ENCODE results near the gene B3GALT6. TPM values are rescaled to one million over a fixed set of nuclear protein-coding genes. Genes with fewer than 3 reads are reported as not detected.

B3GALT6 gene
- total RNA-seq (2021) (18.8 to 21.4 TPM (median 20.0 TPM) in 3 replicates), Bru-seq, nascent RNA (percentile 85 among the genes with signal in this experiment)
- long read RNA-seq, experiment 1, transcript B3GALT6-201 (1 exons, 2,783 nt): major isoform, 73 of 133 reads
- long read RNA-seq, experiment 1, transcript B3GALT6-202 (1 exons, 2,816 nt): minor isoform, 60 of 133 reads
- long read RNA-seq, experiment 1, partial matches to known transcripts: 0 of 133 reads
- long read RNA-seq, experiment 1, other reads (novel, unspliced or antisense): 0 of 133 reads
- long read RNA-seq, experiment 2, transcript B3GALT6-201 (1 exons, 2,783 nt): major isoform, 32 of 33 reads
- long read RNA-seq, experiment 2, partial matches to known transcripts: 0 of 33 reads
- long read RNA-seq, experiment 2, other reads (novel, unspliced or antisense): 0 of 33 reads
- long read RNA-seq, experiment 3, partial matches to known transcripts: 0 of 1 reads
- long read RNA-seq, experiment 3, other reads (novel, unspliced or antisense): 0 of 1 reads

- peaks cover 10% of the 10 kb centered on the region for H3K36me3 Mint-ChIP-seq
- CTCF ChIA-PET: interaction anchor here (2.0 to 2.3 kb wide), 2 partner anchors 59 to 110 kb away, joined by 9 to 19 read pairs; no protein-coding TSS in a partner anchor
- H3K4me1 Mint-ChIP-seq: peaks cover 10% of the 10 kb centered on the region
- H3K27ac Mint-ChIP-seq: peak within 1 kb of the TSS; percentile 81
- ATAC-seq (no peak), DNase-seq (ENCODE audit: low spot score) (no peak)
- peak within 1 kb of the TSS; percentile 90 for H3K4me3 Mint-ChIP-seq
- no peaks in the 10 kb centered on the region for H3K27me3 Mint-ChIP-seq (ENCODE audit: low read depth)
- POLR2A ChIA-PET: no interaction called here
- peaks cover 3% of the 10 kb centered on the region; the same call in 1 of the 2 replicates for H3K9me3 Mint-ChIP-seq
- TF ChIP-seq E2F4 (CRISPR knock-in tag; IDR thresholded peaks at IDR 0.05; ENCODE audit: borderline replicate concordance, low read depth) (peak; percentile 76; the same call in 1 of the 2 replicates), MAX (CRISPR knock-in tag; IDR thresholded peaks at IDR 0.05) (peak; percentile 77; the same call in 1 of the 2 replicates), CREM (CRISPR knock-in tag; IDR thresholded peaks at IDR 0.05) (peak; percentile 83; the same call in 1 of the 2 replicates), FOXK1 (CRISPR knock-in tag; IDR thresholded peaks at IDR 0.05) (peak; percentile 77; the same call in 1 of the 2 replicates), NFE2L1 (CRISPR knock-in tag; IDR thresholded peaks at IDR 0.05) (peak; percentile 87), FOXP1 (CRISPR knock-in tag; IDR thresholded peaks at IDR 0.05; ENCODE audit: borderline replicate concordance) (peak; percentile 98), TCF7 (CRISPR knock-in tag; IDR thresholded peaks at IDR 0.05; ENCODE audit: low read depth) (peak; percentile 98), SOX15 (CRISPR knock-in tag; IDR thresholded peaks at IDR 0.05) (no peak), IRF2 (CRISPR knock-in tag; IDR thresholded peaks at IDR 0.05; ENCODE audit: borderline replicate concordance, low read depth) (peak; percentile 91), PRDM15 (CRISPR knock-in tag; IDR thresholded peaks at IDR 0.05) (peak; percentile 62), FOXP4 (CRISPR knock-in tag; IDR thresholded peaks at IDR 0.05) (peak; percentile 95), MYBL2 (CRISPR knock-in tag; IDR thresholded peaks at IDR 0.05) (peak; percentile 81; the same call in 1 of the 2 replicates), ZNF219 (CRISPR knock-in tag; IDR thresholded peaks at IDR 0.05; ENCODE audit: borderline replicate concordance) (peak; percentile 93), ESRRA (CRISPR knock-in tag; IDR thresholded peaks at IDR 0.05; ENCODE audit: borderline replicate concordance) (no peak), NFYB (CRISPR knock-in tag; conservative IDR thresholded peaks at IDR 0.05; ENCODE audit: low read depth) (peak; percentile 56), E2F1 (CRISPR knock-in tag; IDR thresholded peaks at IDR 0.05) (peak; percentile 68; the same call in 1 of the 2 replicates), TP53 (CRISPR knock-in tag; IDR thresholded peaks at IDR 0.05) (peak; percentile 95; the same call in 1 of the 2 replicates), SMAD3 (CRISPR knock-in tag; IDR thresholded peaks at IDR 0.05; ENCODE audit: borderline replicate concordance) (no peak), OVOL2 (CRISPR knock-in tag; IDR thresholded peaks at IDR 0.05; ENCODE audit: borderline replicate concordance) (no peak), ATF1 (CRISPR knock-in tag; IDR thresholded peaks at IDR 0.05) (no peak), USF1 (CRISPR knock-in tag; IDR thresholded peaks at IDR 0.05) (0 out of 2 replicates have a peak, but pooled peaks have one; percentile 42), SP1 (CRISPR knock-in tag; conservative IDR thresholded peaks at IDR 0.05) (0 out of 2 replicates have a peak, but pooled peaks have one; percentile 19), RELA (CRISPR knock-in tag; IDR thresholded peaks at IDR 0.05; ENCODE audit: borderline replicate concordance) (0 out of 2 replicates have a peak, but pooled peaks have one; percentile 22), ZNF317 (CRISPR knock-in tag; IDR thresholded peaks at IDR 0.05; ENCODE audit: borderline replicate concordance, low read depth) (0 out of 2 replicates have a peak, but pooled peaks have one; percentile 9), ZNF396 (CRISPR knock-in tag; IDR thresholded peaks at IDR 0.05; ENCODE audit: borderline replicate concordance) (no peak), GRHL2 (CRISPR knock-in tag; IDR thresholded peaks at IDR 0.05; ENCODE audit: insufficient replicate concordance, severe bottlenecking) (no peak), TEAD4 (CRISPR knock-in tag; IDR thresholded peaks at IDR 0.05) (peak; percentile 92; the same call in 1 of the 2 replicates)
Observed at GRCh38 chr1:1232208-1232795, at the start of gene B3GALT6. Gene B3GALT6 (plus strand): TSS chr1:1232237. CDS start chr1:1232279, 42 bp downstream.

Data from WTC11 (cell line).